Hematopoietic multipotent progenitor cell treated with erythropoietin and hydrocortisone succinate and interleukin-3 and kit ligand, for 6 days (in vitro differentiated cells): ENCODE measurements around the gene PLAAT5.

Experiments
- DNase-seq: peaks from one replicate; pipeline ENCODE4 v3.0.0-alpha.2; 2015

PLAAT5 gene

DNA sequence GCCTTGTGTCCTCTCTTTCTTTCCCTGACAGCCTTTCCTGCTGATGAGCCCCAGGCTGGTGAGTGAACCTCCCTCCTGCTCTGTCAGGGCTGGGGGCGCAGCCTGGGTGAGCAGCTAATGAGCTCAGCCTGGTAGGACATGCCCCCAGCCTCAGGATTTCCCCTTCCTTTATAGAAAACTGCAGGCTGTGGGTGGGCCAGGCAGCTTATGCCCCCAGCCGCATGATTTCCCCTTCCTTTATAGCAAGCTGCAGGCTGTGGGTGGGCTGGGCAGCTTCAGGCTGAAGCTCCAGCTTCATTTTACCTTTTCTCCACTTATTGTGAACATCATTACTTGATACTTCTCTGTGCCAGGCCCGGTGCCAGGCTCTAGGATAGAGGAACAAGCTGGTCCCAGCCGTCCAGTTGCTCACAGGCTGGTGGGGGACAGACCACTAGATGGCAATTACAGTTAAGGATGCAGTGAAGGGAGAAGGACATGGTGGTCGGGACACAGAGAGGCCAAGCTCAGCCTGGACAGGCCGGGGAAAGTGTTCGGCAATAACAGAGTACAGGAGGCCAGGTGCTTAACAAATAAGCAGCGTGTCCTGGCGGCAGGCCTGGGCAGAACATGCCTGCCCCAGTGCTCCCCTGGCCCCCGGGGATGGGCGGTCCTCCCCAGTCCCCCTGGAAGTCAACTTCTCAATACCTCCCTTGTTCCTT lies 20.2 kb upstream of the PLAAT5 start:
- DNase-seq, result no peak

DNA sequence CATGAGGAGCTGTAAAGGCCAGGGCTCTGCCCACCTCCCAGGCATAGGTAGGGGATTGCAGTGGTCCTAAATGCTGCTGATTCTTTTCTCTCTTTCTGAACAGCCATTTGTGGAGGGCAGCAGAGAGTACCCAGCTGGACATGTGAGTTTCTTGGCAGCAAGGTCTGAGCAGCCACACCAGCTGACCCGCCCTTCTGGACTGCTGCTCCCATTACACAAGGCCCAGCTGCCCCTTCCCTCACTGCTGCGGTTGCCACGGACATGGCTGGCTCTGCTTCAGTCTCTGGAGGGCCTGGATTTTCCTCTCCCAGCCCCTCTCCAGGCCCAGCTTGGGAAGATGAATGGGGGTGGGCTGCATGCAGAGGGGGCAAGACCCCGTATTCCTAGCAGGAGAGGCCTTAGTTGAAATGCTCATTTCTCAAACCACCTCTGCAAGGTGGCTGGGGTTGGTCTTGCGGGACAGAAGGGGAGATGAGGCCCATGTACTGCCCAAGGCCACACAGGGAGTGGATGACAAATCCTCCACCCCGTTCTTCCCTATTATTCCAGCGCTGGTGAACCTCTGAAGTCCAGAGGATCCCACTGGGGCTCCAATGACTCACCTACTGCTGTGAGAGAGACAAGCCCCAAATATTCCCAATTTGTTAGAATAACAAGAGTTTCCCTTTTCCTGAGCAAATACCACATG lies 19.5 kb upstream of the PLAAT5 start:
- DNase-seq, result no peak

DNA sequence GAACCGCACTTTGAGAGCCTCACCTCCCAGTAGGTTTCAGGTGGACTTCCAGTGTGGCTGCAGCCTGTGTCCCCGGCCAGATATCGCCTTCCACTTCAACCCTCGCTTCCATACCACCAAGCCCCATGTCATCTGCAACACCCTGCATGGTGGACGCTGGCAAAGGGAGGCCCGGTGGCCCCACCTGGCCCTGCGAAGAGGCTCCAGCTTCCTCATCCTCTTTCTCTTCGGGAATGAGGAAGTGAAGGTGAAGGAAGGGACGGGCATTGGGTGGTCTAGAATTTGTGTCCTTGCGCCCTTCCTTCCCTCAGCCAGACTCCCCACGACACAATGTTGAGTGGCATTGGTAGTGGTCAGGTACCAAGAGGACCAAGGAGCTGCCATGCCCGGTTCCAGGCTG lies 17.8 kb upstream of the PLAAT5 start:
- DNase-seq, result no peak

DNA sequence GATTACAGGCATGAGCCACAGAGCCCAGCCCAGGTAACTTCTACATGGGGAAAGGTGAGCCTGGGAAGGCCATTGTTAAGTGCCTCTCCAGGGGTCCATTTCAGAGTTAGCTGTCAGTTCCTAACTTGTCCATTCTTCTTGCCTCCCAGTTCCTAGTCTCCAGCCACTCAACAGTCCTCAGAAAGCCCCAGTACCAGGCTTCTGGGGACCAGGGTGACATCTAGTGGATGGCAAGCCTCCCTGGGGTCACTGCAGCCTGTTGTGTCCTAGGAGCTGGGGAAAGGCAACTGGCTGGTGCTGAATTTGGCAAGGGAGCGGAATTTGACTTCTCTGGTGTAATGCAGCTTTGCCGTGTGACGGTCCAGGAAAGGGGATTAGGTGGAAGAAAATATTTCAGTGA lies 17.0 kb upstream of the PLAAT5 start:
- DNase-seq, result peak; percentile 91

DNA sequence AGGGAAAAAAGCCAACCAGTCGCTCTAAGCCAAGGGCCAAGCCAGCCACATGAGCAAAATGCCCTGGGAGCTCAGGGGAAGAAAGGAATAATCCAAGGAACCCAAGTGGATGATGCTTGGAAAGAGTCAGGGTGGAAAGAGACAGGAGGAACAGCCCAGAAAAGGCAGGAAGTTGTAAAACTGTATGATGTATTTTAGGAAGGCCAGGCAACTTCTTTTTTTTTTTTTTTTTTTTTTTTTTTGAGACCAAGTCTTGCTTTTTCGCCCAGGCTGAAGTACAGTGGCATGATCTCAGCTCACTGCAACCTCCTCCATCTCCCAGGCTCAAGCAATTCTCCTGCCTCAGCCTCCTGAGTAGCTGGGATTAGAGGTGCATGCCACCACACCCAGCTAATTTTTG lies 16.5 kb upstream of the PLAAT5 start:
- DNase-seq, result no peak

DNA sequence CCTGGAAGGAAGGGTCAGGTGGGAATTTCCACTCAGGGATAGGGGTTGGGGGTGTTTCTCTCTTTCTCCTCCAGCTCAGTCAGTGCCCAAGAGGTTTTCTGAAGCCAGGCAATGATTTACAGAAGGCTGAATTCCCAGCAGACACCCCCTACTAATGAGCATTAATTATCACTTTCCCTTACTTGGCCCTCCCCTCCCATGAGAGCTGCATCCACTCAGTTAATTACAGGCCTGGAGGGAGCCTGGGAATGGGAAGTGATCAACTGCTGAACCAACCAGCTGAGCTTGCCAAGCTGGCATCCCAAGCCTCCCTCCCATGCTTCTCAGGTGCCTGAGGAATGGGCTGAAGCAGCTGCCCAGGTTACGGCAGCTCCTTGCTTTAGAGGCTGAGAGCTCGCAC lies 15.9 kb upstream of the PLAAT5 start:
- no peak for DNase-seq

DNA sequence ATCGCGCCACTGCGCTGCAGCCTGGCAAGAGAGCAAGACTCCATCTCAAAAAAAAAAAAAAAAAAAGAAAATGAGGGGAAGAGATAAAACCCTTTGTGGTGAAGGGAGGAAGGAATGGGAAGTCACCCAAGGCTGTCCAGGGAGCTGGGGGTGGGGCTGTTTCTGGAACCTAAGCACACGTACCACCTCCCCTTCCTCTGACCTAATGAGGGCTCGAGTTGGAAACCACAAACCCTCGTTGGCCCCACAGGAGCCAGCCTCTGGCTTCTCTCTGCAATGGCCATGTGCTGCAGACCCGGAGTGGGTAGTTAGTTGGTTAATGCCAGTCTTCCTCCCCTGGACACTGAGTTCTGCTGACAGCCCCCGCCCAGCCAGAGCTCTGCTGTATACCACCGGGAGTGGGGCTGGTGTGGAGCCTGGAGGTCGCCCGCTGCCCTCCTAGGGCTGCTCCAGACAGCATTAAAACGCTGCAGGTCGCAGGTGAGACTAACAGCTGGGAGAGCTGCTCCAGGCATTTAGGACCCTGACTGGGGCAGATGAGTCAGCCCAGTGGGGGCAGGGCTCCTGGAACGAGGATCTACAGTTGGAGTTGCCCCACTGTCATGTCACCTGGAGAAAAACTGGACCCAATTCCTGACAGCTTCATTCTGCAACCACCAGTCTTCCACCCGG lies 15.0 kb upstream of the PLAAT5 start, which contains the start of gene LGALS12:
TSS of gene LGALS12 (plus strand) at position 228 of the 672 bp plus-strand sequence. CDS start at position 603, 375 bp downstream.
- DNase-seq, result peak; percentile 92

DNA sequence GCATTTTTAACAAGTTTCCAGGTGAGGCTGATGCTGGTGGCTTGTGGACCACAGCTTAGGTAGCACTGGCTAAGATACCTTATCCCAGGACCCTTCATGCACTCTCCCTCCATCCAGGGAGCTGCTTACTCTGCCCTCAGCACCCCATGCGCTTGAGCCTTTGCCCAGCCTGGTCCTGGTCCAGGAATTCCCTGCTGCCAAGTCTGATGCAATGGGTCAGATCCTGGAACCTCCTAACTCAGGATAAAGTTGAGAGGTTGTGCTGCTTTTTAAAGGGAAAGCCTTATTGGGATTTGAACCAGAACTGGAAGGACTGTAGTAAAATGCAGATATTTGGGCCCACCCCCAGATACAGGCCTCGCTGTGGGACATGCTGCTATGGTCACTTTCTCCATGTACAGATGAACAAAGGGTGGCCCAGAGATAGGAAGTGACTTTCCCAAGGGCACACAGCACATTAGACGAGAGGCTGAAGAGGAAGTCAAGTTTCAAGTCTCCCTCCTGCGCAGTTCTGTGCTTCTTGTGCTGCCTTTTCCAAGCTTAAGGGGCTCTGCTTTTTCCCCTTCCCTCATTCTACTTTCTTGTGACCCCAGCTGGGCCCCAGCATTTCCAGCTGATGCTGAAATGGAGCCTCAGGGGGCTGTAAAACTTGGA lies 14.1 kb upstream of the PLAAT5 start:
- no peak for DNase-seq

DNA sequence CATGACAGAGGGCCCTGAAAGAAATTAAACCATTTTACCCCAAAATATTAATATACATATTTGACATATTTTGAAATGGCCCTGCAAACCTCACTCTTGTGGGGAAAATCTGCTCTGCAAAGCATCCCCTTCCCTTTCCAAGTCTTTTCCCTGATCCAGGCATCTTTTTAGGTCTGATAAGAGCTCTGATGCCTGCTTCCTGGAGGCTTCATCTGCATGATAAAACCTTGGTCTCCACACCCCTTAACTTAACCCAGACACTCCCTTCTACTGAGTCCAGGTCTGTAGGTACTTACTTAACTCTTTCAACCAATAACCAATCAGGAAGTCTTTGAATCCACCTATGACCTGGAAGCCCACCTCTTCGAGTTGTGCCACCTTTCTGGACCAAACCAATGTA lies 13.1 kb upstream of the PLAAT5 start:
- no peak for DNase-seq

DNA sequence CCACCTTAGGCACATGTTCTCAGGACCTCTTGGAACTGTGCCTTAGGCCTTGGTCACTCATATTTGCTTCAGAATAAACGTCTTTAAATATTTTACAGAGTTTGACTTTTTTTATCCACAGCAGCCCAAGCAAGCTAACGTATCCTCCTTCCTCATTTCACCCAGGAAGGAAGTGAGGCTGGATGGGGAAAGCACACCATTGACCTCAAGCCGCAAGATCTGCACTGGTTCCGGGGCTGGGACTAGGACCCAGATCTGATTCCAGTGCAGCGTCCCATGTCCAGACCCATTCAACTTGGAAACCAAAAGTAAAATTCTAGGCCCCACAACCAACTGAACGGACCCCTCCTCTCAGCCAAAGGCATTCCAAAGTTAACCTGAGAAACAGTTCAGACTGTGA lies 12.5 kb upstream of the PLAAT5 start:
- DNase-seq, result peak; percentile 14

DNA sequence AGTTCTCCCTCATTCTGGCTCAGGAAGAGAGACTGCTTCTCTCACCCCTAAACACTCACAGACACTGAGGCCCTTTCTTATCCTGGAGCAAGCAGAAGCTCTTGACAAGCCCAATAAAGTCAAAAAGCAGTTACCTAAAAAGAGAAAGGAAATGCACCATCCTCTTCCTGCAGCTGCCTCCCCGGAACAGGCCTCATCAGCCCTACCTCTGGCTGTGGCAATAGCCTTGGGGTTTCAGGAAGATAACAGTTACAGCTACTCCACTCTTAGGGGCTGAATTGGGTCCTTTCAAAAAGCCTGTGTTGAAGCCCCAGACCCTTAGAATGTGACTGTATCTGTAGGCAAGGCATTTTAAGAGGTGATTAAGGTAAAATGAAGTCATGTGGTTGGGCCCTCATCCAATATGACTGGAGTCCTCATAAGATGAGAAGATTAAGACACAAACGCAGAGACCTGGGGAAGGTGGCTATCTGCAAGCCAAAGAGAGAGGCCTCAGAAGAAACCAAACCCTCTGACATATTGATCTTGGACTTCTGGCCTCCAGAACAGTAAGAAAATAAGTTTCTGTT lies 11.4 kb upstream of the PLAAT5 start:
- peak; percentile 57 for DNase-seq

DNA sequence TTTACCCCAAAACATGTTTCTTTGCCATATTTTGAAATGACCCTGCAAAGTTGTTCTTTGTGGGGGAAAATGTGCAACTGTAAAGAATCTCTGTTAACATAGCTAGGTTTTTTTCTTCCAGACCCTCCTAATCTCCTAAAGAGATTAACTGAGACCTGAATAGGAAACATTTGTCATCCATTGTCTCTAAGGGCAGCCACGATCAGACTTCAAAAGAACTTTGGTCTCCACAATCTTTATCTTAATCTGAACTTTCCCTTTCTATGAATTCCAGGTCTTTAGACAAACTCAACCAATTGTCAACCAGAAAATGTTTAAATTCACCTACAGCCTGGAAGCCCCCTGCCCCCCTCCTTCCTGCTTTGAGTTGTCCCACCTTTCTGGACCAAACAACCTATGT lies 10.3 kb upstream of the PLAAT5 start:
- DNase-seq, result no peak

DNA sequence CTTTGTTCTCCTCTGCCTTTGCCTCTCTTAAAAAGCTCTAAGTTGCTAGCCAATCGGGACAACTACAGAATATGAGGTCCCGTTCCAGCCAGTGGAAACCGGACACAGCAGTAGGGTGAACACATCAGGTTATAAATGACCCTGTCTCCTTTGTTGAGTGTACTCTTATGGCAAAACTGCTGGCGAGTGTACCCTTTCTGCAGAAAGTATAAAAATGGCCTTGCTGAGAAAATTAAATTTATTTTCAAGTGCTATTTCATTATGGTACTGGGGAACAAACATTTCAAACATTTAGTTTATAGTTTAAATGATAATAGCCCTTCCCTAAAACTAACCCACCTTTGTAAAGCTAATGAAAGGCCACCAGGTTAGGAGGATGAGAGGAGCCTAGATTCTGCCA lies 8.9 kb upstream of the PLAAT5 start:
- DNase-seq, result no peak

DNA sequence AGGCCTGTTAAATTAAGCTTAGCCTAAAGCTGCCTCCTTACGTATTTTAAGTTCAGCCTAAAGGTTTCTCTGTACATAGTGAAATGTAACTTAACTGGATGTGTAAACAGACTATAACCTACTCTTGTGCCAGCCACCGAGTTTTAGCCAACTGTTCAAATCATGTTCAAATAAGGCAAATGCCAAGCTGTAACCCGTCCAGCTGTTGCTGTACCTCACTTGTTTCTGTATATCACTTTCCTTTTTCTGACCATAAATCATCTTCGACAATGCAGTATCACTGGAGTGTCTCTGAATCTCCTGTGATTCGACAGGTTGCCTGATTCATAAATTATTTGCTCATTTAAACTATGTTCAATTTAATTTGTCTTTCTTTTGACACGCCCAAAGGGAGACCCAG lies 4.0 kb upstream of the PLAAT5 start:
- DNase-seq, result no peak

DNA sequence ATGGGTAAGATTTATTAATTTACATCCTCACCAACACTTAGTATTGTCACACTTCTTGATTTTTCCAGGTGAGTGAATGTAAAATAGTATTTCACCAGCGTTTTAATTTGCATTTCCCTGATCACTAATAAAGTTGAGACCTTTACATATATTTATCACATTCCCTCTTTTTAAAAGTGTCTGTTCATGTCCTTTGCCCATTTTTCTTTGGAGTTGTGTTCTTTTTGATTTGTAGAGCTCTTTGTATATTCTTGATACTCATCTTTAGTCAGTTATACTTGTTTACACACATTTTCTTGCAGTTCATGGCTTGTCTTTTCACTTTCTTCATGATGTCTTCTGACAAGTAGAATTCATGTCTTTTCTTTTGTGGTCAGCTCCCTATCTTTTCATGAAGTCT lies 2.2 kb upstream of the PLAAT5 start:
- no peak for DNase-seq

DNA sequence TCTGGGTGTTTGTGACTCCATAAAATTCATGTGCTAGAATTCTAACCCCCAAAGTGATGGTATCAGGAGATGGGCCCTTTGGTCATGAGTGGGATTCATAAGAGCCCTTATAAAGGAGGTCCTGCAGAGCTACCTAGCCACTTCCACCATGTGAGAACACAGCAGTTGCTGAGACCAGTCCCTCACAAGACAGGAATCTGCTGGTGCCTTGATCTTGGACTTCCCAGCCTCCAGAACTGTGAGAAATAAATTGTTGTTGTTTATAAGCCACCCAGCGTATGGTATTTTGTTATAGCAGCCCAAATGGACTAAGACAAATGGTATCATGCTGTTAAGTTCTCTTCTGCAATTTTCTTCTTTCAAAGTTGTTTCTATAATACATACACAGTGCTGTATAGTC lies 1.5 kb upstream of the PLAAT5 start:
- DNase-seq, result no peak

DNA sequence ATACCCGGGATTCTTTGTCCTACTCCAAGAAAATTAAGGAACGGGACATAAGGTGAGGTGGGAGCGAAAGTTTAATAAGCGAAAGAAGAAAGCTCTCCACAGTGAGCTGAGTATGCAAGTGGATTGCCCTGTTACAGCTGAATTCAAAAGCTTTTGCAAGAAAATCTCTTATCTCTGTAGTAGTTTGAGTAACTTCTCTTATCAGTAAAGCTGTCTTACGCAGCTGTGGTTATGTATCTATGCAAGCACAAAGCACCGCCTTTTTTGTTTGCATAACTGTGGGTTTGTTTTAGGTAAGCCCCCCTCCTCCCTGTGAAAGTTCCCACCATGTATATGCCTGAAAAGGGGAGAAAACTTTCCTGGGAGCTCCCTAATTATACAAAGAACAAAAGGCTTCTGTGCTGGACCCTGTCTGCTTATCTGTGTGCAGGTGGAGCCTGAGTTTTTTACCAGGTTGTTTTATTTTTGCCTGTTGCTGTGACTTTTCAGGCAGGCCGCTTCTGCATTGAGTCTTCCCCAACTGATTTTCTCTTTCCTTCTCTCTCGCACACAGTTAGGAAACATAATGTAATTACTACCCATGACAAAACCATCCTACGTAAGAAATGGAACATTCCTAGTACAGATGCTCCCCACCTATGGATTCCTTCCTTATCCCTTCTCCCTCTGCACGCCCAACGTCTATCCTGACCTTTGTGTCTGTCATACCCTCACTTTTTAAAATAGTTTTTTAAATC lies 837 bp upstream of the PLAAT5 start:
- peak; percentile 91 for DNase-seq

DNA sequence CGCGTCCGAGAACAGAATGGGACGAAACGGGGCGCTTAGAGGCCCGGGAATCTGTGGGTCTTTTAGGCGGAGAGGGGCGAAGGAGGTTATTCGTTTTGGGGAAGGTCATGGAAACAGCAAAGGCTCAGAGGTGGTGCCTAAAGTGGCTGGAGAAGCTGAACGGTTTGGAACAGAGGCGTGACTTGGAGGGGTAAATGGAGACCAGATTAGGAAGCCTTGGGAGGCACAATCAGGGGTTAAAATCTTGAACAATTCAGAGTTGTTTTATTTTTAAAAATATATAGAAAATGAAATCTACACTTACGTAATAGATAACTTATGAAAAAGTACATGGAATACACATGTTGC lies 247 bp upstream of the PLAAT5 start:
- no peak for DNase-seq

DNA sequence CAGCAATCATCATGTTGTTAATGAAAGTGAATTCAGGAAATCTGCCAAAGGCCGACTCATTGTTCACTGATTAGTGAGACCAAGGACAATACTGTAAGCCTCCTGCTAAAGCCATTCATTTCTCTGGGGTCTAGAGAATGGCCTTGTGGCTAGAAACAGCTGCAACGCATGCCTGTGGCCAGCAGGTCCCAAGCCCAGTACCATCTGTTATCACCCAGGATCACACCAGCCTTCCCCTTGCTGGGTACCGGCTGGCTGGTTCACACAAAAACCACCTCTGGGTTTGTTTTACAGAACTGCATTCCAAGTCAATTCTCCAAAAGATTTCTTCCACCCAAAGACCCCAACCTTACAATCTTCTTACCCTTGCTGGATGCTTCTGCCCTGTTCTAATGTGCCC lies 1.1 kb downstream of the PLAAT5 start:
- DNase-seq, result peak; percentile 57

DNA sequence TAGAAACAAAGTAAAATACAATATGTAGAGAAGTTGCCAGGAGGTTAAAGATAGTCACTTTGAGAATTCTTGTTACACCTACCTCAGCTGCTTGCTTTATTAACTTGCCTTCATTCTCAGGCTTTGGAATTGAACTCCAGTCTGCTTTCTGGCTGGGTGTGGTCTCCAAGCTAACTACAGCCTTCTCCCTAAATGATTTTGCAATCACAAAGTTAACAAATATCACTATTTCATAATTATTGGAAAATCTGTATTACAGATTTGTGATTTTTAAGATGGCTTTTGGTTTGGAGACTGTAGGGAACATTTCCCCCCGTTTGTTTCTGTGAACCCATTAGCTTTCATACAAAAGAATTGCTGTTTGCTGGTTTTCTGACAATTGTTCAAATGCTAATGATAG lies 2.2 kb downstream of the PLAAT5 start:
- no peak for DNase-seq

DNA sequence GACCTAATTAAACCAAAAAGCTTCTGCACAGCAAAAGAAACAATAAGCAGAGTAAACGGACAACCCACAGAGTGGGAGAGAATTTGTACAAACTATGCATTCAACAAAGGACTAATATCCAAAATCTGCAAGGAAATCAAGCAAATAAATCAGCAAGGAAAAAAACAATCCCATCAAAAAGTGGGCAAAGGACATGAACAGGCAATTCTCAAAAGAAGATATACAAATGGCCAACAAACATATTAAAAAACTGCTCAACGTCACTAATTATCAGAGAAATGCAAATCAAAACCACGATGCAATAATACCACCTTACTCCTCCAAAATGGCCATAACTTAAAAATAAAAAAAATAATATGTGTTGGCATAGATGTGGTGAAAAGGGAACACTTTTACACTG lies 5.2 kb downstream of the PLAAT5 start:
- no peak for DNase-seq

DNA sequence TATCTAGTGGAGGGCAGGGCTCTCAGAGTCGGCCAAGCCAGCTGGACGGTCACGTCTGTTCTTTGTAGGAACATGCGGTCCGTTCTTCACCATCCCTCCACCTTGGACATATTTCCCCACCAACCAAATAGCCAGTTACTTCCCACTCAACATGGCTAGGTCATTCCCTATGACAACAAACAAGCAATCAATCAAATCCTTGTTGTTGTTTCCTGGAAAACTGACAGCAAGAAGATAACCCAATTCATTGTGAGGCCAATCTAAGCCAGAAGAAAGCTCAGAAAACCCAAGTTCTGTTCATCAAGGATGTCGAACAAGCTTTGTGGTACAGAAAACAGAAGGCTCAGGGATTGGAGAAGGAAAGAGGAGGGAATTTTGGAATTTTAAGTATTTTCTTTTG lies 10.9 kb downstream of the PLAAT5 start:
- DNase-seq, result no peak

DNA sequence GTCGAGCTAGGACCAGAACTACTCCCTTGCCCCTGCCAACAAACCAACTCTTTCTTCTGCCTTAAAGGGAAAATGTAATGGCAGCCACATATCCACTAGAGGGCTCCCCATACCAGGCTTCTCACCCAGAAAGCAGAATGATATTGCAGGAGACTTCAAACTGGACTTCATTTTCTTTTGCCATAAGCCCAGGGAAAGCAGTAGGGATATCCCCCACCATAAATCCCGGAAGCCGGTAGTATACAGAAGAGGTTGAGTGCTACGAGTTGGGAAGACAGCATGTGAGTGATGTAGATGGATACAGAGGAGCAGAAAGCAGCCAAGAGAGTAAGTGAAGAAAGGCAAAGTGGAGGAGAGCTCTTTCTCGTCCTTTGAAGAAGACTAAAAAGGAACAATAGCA lies 12.1 kb downstream of the PLAAT5 start:
- peak; percentile 87 for DNase-seq
